GM23338 (cell line): ENCODE data around the gene ANO1. TPM values are rescaled to one million over a fixed set of nuclear protein-coding genes. Genes with fewer than 3 reads are reported as not detected.

Source experiments
- ATAC-seq: fragments of 200-7000 bp; cut with Tn5 transposase; 3 replicates; pipeline ENCODE4 v1.9.1; 2020
- DNase-seq: peaks from one replicate; pipeline ENCODE4 v3.0.0-alpha.2; 2015; ENCODE audit warnings: low spot score
- H2AFZ ChIP-seq: fragments of 200-600 bp; sonication (generic); 2 replicates; pipeline ENCODE4 v1.8.0; 2016; ENCODE audit warnings: antibody characterized with exemption, mild to moderate bottlenecking, moderate library complexity
- H3F3A ChIP-seq: fragments of 200-600 bp; sonication (generic); replicated peaks from 2 replicates; pipeline ENCODE4 v1.8.0; 2017; ENCODE audit warnings: antibody characterized with exemption, mixed run types, low read depth
- H3K27ac ChIP-seq: fragments of 200-600 bp; sonication (generic); 2 replicates; pipeline ENCODE4 v1.6.1; 2016; ENCODE audit warnings: low read depth
- H3K27me3 ChIP-seq: fragments of 200-600 bp; sonication (generic); 2 replicates; pipeline ENCODE4 v1.8.0; 2016; ENCODE audit warnings: mild to moderate bottlenecking, mixed run types, moderate library complexity; ENCODE audit not compliant: insufficient read depth
- H3K36me3 ChIP-seq: fragments of 200-600 bp; sonication (generic); 2 replicates; pipeline ENCODE4 v1.8.0; 2016; ENCODE audit warnings: mild to moderate bottlenecking; ENCODE audit not compliant: insufficient read depth
- H3K4me1 ChIP-seq: fragments of 200-600 bp; sonication (generic); 2 replicates; pipeline ENCODE4 v1.8.0; 2016; ENCODE audit warnings: mild to moderate bottlenecking, moderate library complexity; ENCODE audit not compliant: insufficient read depth
- H3K4me2 ChIP-seq: fragments of 200-600 bp; sonication (generic); 2 replicates; pipeline ENCODE4 v1.7.1; 2017; ENCODE audit warnings: mixed run types
- H3K4me3 ChIP-seq: fragments of 200-600 bp; sonication (generic); 2 replicates; pipeline ENCODE4 v1.6.1; 2016; ENCODE audit warnings: mixed run types
- H3K79me2 ChIP-seq: fragments of 200-600 bp; sonication (generic); replicated peaks from 2 replicates; pipeline ENCODE4 v1.8.0; 2017; ENCODE audit warnings: mild to moderate bottlenecking; ENCODE audit not compliant: insufficient read depth
- H3K9me2 ChIP-seq: fragments of 200-600 bp; sonication (generic); 2 replicates; pipeline ENCODE4 v1.8.0; 2017; ENCODE audit not compliant: insufficient read depth
- H4K20me1 ChIP-seq: fragments of 200-600 bp; sonication (generic); replicated peaks from 2 replicates; pipeline ENCODE4 v1.8.0; 2017; ENCODE audit warnings: mild to moderate bottlenecking; ENCODE audit not compliant: insufficient read depth
- H3K27ac Mint-ChIP-seq: 2 replicates; pipeline ENCODE4 v1.8.0; 2020; ENCODE audit warnings: inconsistent platforms, mild to moderate bottlenecking, moderate library complexity, mixed read lengths
- H3K27me3 Mint-ChIP-seq: 3 replicates; pipeline ENCODE4 v1.8.0; 2022; ENCODE audit warnings: low read depth, mild to moderate bottlenecking, moderate library complexity, mixed read lengths, inconsistent platforms; ENCODE audit not compliant: insufficient read depth, poor library complexity
- H3K36me3 Mint-ChIP-seq: 3 replicates; pipeline ENCODE4 v1.8.0; 2021; ENCODE audit warnings: low read depth, mild to moderate bottlenecking, inconsistent platforms, moderate library complexity, mixed read lengths
- H3K4me1 Mint-ChIP-seq: 3 replicates; pipeline ENCODE4 v1.8.0; 2020; ENCODE audit warnings: mild to moderate bottlenecking, inconsistent platforms, mixed read lengths
- H3K4me3 Mint-ChIP-seq: 3 replicates; pipeline ENCODE4 v1.8.0; 2021; ENCODE audit warnings: moderate library complexity, mild to moderate bottlenecking, inconsistent platforms, mixed read lengths
- H3K9me3 Mint-ChIP-seq: 3 replicates; pipeline ENCODE4 v1.8.0; 2020; ENCODE audit warnings: moderate library complexity, mild to moderate bottlenecking, inconsistent platforms, mixed read lengths
- CREB1 ChIP-seq: fragments of 250-450 bp; sonication (Bioruptor Pico); IDR thresholded peaks from 2 replicates; pipeline ENCODE4 v1.5.0; 2020; ENCODE audit warnings: low read depth, mild to moderate bottlenecking, moderate library complexity
- CTCF ChIP-seq, 2 experiments: fragments of 200-600 bp in 1 of 2; sonication (generic) in 1 of 2; conservative IDR thresholded peaks; 2 replicates each; pipeline versions ENCODE4 v1.5.1 to v1.6.1; 2016 to 2017; ENCODE audit warnings: antibody characterized with exemption in 2 of 2, low read depth in 2 of 2, mild to moderate bottlenecking in 2 of 2, moderate library complexity in 1 of 2
- ETS1 ChIP-seq: IDR thresholded peaks from 2 replicates; pipeline ENCODE4 v1.6.1; 2016; ENCODE audit warnings: antibody characterized with exemption
- EZH2 ChIP-seq: fragments of 200-600 bp; sonication (generic); IDR thresholded peaks from one replicate; pipeline ENCODE4 v1.8.0; 2017; ENCODE audit warnings: antibody characterized with exemption, mild to moderate bottlenecking, low read depth; ENCODE audit not compliant: unreplicated experiment
- EZH2phosphoT487 ChIP-seq: fragments of 200-600 bp; sonication (generic); IDR thresholded peaks from one replicate; pipeline ENCODE4 v1.8.1; 2018; ENCODE audit warnings: antibody characterized with exemption; ENCODE audit not compliant: unreplicated experiment
- JUNB ChIP-seq: IDR thresholded peaks from one replicate; pipeline ENCODE4 v1.6.1; 2016; ENCODE audit warnings: antibody characterized with exemption; ENCODE audit not compliant: unreplicated experiment
- NANOG ChIP-seq: IDR thresholded peaks from 2 replicates; pipeline ENCODE4 v1.6.1; 2016; ENCODE audit warnings: antibody characterized with exemption, borderline replicate concordance
- POLR2AphosphoS5 ChIP-seq: IDR thresholded peaks from 2 replicates; pipeline ENCODE4 v1.6.1; 2016; ENCODE audit warnings: antibody characterized with exemption, low read depth
- REST ChIP-seq: IDR thresholded peaks from one replicate; pipeline ENCODE4 v1.6.1; 2018; ENCODE audit warnings: antibody characterized with exemption; ENCODE audit not compliant: unreplicated experiment
- STAT1 ChIP-seq: IDR thresholded peaks from one replicate; pipeline ENCODE4 v1.6.1; 2016; ENCODE audit warnings: antibody characterized with exemption; ENCODE audit not compliant: unreplicated experiment
- ZNF114 ChIP-seq: fragments of 250-450 bp; sonication (Bioruptor Pico); IDR thresholded peaks from 2 replicates; pipeline ENCODE4 v1.5.0; 2020; ENCODE audit warnings: mild to moderate bottlenecking, moderate library complexity
- ZNF331 ChIP-seq: fragments of 250-450 bp; sonication (Bioruptor Pico); IDR thresholded peaks from 2 replicates; pipeline ENCODE4 v1.5.0; 2020; ENCODE audit warnings: low read depth, mild to moderate bottlenecking, moderate library complexity
- ZNF462 ChIP-seq: fragments of 250-450 bp; sonication (Bioruptor Pico); IDR thresholded peaks from 2 replicates; pipeline ENCODE4 v1.5.0; 2020; ENCODE audit warnings: mild to moderate bottlenecking, moderate library complexity
- polyA plus RNA-seq: library from polyadenylated mRNA; unstranded; fragments of >200 nt; fragmentation: Nextera tagmentation; extraction: Ambion mirVana; gene quantifications from 2 replicates; pipeline ENCODE4 v1.2.1, GENCODE V29; 2016
- total RNA-seq: library from RNA; depleted of rRNA; stranded (reverse); fragments of >200 nt; shearing (Covaris generic); gene quantifications from 2 replicates; pipeline ENCODE4 v1.2.3, GENCODE V29; 2014

Gene ANO1
- total and polyA plus RNA-seq, 2 experiments from 2014 or later: 1.4 to 3.4 TPM

- Histone ChIP-seq H3K36me3 (no peaks in the 10 kb centered on the region), H3K4me1 (peaks cover 23% of the 10 kb centered on the region), H4K20me1 (no peaks in the 10 kb centered on the region), H2AFZ (no peak overlapping the region), H3K27ac (no peak overlapping the region), H3K79me2 (no peaks in the 10 kb centered on the region), H3K4me2 (no peak overlapping the region), H3F3A (0 out of 2 replicates have a peak, but pooled peaks cover 6% of the 10 kb centered on the region), H3K9me2 (no peaks in the 10 kb centered on the region), H3K4me3 (no peak overlapping the region), H3K27me3 (no peaks in the 10 kb centered on the region)
- H3K27ac Mint-ChIP-seq: no peak overlapping the region
- H3K36me3 Mint-ChIP-seq: no peaks in the 10 kb centered on the region
- TF ChIP-seq NANOG: no peak
- no peak for TF ChIP-seq CREB1 (CRISPR knock-in tag)
- TF ChIP-seq EZH2phosphoT487: no peak
- no peak for TF ChIP-seq ZNF331 (CRISPR knock-in tag)
- TF ChIP-seq STAT1: no peak
- TF ChIP-seq EZH2: no peak
- TF ChIP-seq ETS1: no peak
- no peak for TF ChIP-seq CTCF (conservative IDR thresholded peaks at IDR 0.05; ENCODE audit: low read depth in 2 of 2)
- no peak for TF ChIP-seq ZNF462 (CRISPR knock-in tag)
- TF ChIP-seq POLR2AphosphoS5: no peak
- no peak for TF ChIP-seq ZNF114 (CRISPR knock-in tag)
- TF ChIP-seq REST: no peak
- TF ChIP-seq JUNB: no peak
- no peak overlapping the region for H3K4me3 Mint-ChIP-seq
- DNase-seq (no peak), ATAC-seq (no peak)
- H3K4me1 Mint-ChIP-seq: peaks cover 24% of the 10 kb centered on the region
- peaks cover 4% of the 10 kb centered on the region for H3K27me3 Mint-ChIP-seq
- H3K9me3 Mint-ChIP-seq: no peaks in the 10 kb centered on the region
Measured at GRCh38 chr11:70131606-70132190, 53.6 kb downstream of the ANO1 start.
